Right lobe of liver (tissue), 6 donors: ENCODE data around the gene SPAG17. TPM values are rescaled to one million over a fixed set of nuclear protein-coding genes. Genes with fewer than 3 reads are reported as not detected.

ENCODE experiments used
- ATAC-seq, 4 donors: fragments of 200-7000 bp; cut with Tn5 transposase; one replicate each; pipeline ENCODE4 v1.9.1; 2020; ENCODE audit warnings: mild to moderate bottlenecking in 4 of 4, moderate library complexity in 4 of 4
- DNase-seq, 3 donors: peaks; one replicate each; pipeline ENCODE4 v3.0.0-alpha.2; 2020
- H3K27ac ChIP-seq, 3 donors: fragments of 200-600 bp; one replicate each; pipeline ENCODE4 v1.8.0; 2022
- H3K27me3 ChIP-seq, 2 donors: fragments of 200-600 bp; one replicate each; pipeline ENCODE4 v1.8.0; 2022
- H3K36me3 ChIP-seq, 4 donors: fragments of 200-600 bp; sonication (generic) in 1 of 4; one replicate each; pipeline versions ENCODE4 v1.5.1 to v1.8.0; 2017 to 2022; ENCODE audit warnings: control low read depth in 1 of 4
- H3K4me1 ChIP-seq, 4 donors: fragments of 200-600 bp; sonication (generic) in 1 of 4; one replicate each; pipeline versions ENCODE4 v1.5.1 to v1.8.0; 2017 to 2022; ENCODE audit warnings: control low read depth in 1 of 4
- H3K4me3 ChIP-seq, 3 donors: fragments of 200-600 bp; one replicate each; pipeline ENCODE4 v1.8.0; 2022
- H3K9me3 ChIP-seq, 4 donors: fragments of 200-600 bp; sonication (generic) in 1 of 4; one replicate each; pipeline versions ENCODE4 v1.5.1 to v1.8.0; 2017 to 2022; ENCODE audit warnings: control low read depth in 1 of 4
- CTCF ChIP-seq, 4 donors: fragments of 200-600 bp in 3 of 4; fragments of 450-650 bp in 1 of 4; IDR thresholded peaks; one replicate each; pipeline versions ENCODE4 v1.5.1 to v1.8.0; 2016 to 2022; ENCODE audit warnings: antibody characterized with exemption in 4 of 4, mild to moderate bottlenecking in 2 of 4
- POLR2A ChIP-seq: fragments of 450-650 bp; IDR thresholded peaks from one replicate; pipeline ENCODE4 v1.6.1; 2017; ENCODE audit warnings: antibody characterized with exemption, mild to moderate bottlenecking
- WGBS: methylation state at CpG from one replicate; pipeline ENCODE4 v1.1.6; 2018; ENCODE audit warnings: low coverage, low lambda C conversion rate; ENCODE audit not compliant: insufficient coverage; ENCODE audit errors: missing lambda C conversion rate; 5-methylcytosine and 5-hydroxymethylcytosine counted together
- intact Hi-C, 2 donors: fragments of 100-400 bp; cut with DNase I; formaldehyde crosslinking; loops; one replicate each; pipeline versions ENCODE4 v1.11.2 to v1.14.1; 2022
- total RNA-seq, 6 experiments: library from RNA; depleted of rRNA in 2 of 6; stranded (reverse); fragments of >200 nt in 2 of 6; fragmentation: NEBNext Ultra II Directional in 3 of 6; extraction: Animal tissue kit (Norgen Biotek cat#: 25700) in 3 of 6; gene quantifications; one replicate each; pipeline versions ENCODE4 v1.1.0 to v1.2.4, GENCODE V29; 2016 to 2023
- donor health status: DM: no; HTN: yes; CAD: no.
- donor health status: DM: no; HTN: no; CAD: no.
- donor health status: DM: no; HTN: no; CAD: no.
- donor health status: DM: no; HTN: yes; CAD: no.
- donor health status: DM: no; HTN: yes; CAD: no.

SPAG17 gene
- total RNA-seq, 6 experiments from 2014 or later: 0.18 TPM; not detected in 5

- H3K27me3 ChIP-seq: no peaks in the 10 kb centered on the region
- intact Hi-C loops: no loop called here
- WGBS: 60% methylated on average over 2 of the region's 2 CpGs
These were observed 177.6 kb downstream of the SPAG17 start for GRCh38 chr1:118007391-118007790.

GRCh38 chr1:118004312-118004711 lies 180.7 kb downstream of the SPAG17 start:
- no peak for TF ChIP-seq CTCF (IDR thresholded peaks at IDR 0.05)
- no peak for TF ChIP-seq POLR2A
- H3K4me1 ChIP-seq: no peaks in the 10 kb centered on the region
- no peaks in the 10 kb centered on the region for H3K27me3 ChIP-seq
- no peak overlapping the region for H3K27ac ChIP-seq
- H3K36me3 ChIP-seq: no peaks in the 10 kb centered on the region
- ATAC-seq (no peak), DNase-seq (no peak)
- 40% methylated on average over 1 of the region's 5 CpGs for WGBS
- H3K9me3 ChIP-seq: no peaks in the 10 kb centered on the region
- H3K4me3 ChIP-seq: no peak overlapping the region
- intact Hi-C loops: no loop called here

More at GRCh38 chr1:118007391-118007790, 177.6 kb downstream of the SPAG17 start:
- Histone ChIP-seq H3K27ac (no peak overlapping the region), H3K9me3 (no peaks in the 10 kb centered on the region), H3K36me3 (no peaks in the 10 kb centered on the region), H3K4me3 (no peak overlapping the region), H3K4me1 (no peaks in the 10 kb centered on the region)
- TF ChIP-seq CTCF (IDR thresholded peaks at IDR 0.05) (no peak), POLR2A (no peak)
- DNase-seq (no peak), ATAC-seq (no peak)

- H3K9me3 ChIP-seq: no peaks in the 10 kb centered on the region
- TF ChIP-seq POLR2A: no peak
- no peak for TF ChIP-seq CTCF (IDR thresholded peaks at IDR 0.05)
- no peak for ATAC-seq
- no peaks in the 10 kb centered on the region for H3K36me3 ChIP-seq
- intact Hi-C loops: no loop called here
- H3K27ac ChIP-seq: no peak overlapping the region
- DNase-seq: no peak
- WGBS: 30% methylated on average over 3 of the region's 3 CpGs
- no peaks in the 10 kb centered on the region for H3K27me3 ChIP-seq
- no peaks in the 10 kb centered on the region for H3K4me1 ChIP-seq
- H3K4me3 ChIP-seq: no peak overlapping the region
These were observed 199.1 kb downstream of the SPAG17 start for GRCh38 chr1:117985973-117986372.

- intact Hi-C loops: no loop called here
- ATAC-seq: no peak
- 62% methylated on average over 1 of the region's 1 CpG for WGBS
- Histone ChIP-seq H3K4me3 (no peak overlapping the region), H3K4me1 (no peaks in the 10 kb centered on the region), H3K27ac (no peak overlapping the region), H3K36me3 (no peaks in the 10 kb centered on the region), H3K9me3 (no peaks in the 10 kb centered on the region), H3K27me3 (no peaks in the 10 kb centered on the region)
- DNase-seq: no peak
- TF ChIP-seq POLR2A (no peak), CTCF (IDR thresholded peaks at IDR 0.05) (no peak)
These were observed 199.8 kb downstream of the SPAG17 start for GRCh38 chr1:117985239-117985638.
